HG03565 (cell line): Measurements from ENCODE around the gene SIN3A.
"Not testable (repeated sequence)": the region's sequence is repeated elsewhere in the genome, so short reads cannot be mapped to it uniquely, and the experiment has no call there.

Experiments
- ATAC-seq: cut with Tn5 transposase; IDR thresholded peaks from one replicate; pipeline ENCODE4 v1.9.1; 2021; ENCODE audit warnings: mild to moderate bottlenecking, moderate library complexity; ENCODE audit not compliant: unreplicated experiment

Gene SIN3A

DNA sequence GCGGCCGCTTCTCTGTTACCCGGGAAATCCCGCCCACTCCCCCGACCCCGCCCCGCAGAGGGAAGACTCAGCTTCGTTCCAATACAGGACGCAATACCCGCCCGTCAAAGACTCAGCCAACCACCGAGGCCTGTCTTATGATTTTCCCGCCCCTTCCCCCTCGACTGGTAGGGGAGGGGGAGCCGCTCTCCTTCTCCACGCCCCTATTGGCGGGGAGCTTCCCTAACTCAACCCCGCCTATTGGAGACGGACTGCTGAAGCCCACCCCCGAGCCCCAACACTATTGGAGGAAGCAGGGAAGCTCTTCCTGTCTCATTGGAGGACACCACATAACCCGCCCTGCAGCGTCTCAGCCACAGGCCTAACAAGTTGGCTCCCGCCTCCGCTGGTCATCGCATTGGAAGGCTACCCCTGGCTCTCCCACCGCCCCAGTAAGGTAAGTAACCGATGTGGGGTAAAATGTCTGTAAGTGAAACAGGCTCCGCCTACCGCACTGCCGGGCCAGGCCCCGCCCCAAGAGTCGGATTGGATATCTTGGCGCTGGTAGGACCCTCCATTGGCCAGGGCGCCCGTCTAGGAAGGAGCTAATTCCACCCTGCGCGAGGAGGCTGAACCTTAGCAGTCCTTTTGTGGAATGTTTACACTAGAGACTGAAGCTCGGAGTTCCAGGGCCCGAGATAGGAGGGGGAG is at the start of gene SIN3A:
Gene SIN3A (minus strand): TSS at position 17 of the 690 bp plus-strand sequence. CDS start 21,315 bp downstream, outside the sequence.
- peak; percentile 28 for ATAC-seq

DNA sequence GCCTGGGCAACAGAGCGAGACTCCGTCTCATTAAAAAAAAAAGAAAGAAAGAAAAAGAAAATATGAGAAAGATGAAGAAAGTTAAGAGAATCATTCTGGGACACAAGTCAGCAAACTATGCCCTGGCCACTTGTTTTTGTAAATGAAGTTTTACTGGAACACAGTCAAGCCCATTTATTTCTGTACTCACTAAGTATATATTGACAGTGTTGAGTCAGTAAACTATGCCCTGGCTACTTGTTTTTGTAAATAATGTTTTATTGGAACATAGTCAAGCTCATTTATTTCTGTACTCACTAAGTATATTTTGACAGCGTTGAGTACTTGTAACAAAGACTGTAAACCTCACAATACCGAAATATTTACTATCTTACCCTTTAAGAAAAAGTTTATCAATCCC is 42.2 kb upstream of the SIN3A start:
- no peak for ATAC-seq

DNA sequence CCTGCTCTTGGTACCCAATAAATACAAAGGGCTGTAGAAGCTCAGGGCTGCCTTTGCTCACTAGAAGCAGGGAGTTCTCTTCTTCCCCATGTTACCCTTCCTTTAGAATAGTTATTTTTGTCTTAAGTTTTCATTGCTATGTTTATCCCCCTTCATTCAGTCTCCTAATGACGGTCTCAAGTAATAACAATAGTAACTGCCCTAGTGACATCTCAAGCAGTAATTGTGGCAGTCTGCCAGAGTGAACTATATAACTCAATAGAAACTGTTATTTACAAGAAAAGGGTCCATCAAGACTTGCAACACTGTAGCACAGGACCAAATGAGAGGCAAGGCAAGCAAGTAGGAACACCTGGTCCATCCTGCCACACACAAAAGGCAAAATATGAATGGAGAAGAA is 32.5 kb upstream of the SIN3A start:
- no peak for ATAC-seq

GRCh38 chr15:75483556-75483955 is 32.1 kb upstream of the SIN3A start:
- not testable (repeated sequence) for ATAC-seq

GRCh38 chr15:75483106-75483505 is 31.6 kb upstream of the SIN3A start:
- no peak for ATAC-seq

- not testable (repeated sequence) for ATAC-seq
Measured at GRCh38 chr15:75480463-75480862, 29.0 kb upstream of the SIN3A start.

- ATAC-seq, result no peak
Measured at GRCh38 chr15:75479670-75480069, 28.2 kb upstream of the SIN3A start.

DNA sequence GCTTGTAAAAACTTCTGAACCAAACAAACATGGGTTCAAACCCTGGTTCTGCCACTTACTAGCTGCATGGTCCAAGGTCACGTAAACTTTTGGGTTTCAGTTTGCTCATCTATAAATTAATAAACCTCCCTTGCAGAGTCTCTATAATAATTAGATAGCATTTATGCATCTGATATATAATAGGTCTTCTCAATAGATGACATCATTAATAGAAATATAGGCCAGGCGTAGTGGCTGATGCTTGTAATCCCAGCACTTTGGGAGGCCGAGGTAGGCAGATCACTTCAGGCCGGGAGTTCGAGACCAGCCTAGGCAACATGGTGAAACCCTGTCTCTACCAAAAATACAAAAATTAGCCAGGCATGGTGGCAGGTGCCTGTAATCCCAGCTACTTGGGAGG is 25.6 kb upstream of the SIN3A start:
- ATAC-seq, result not testable (repeated sequence)

DNA sequence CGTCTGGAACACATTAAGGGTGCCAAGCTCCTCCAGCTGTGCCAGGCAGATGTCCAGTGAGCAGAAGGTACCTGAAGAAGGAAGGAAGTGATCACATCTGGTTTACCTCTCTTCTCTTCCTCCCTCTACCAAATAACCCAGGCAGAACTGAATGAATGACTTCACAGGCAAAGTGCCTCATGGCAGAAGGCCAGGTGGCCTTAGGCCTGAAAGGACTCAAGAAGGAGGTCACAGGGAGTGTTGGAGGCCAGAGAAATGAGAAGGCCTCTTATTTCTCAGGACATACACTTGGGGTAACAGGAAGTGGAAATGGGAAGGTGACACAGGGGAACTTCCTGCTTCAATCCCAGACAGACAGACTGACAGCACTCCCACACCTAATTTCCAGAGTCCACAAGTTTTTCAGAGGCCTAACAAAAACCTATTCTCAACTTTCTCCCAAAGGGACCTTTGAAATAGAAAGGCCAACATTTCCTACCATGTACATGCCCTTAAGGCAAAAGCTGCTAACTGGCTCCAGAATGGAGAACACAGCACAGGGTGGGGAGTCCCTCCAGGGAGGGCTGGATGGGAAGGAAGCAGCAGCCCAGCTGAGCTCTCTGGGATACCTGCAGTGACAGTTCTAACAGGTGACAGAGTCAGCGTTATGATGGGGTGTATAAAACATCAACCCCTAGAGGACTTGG is 17.6 kb upstream of the SIN3A start:
- ATAC-seq, result no peak

GRCh38 chr15:75460646-75461045 is 9.2 kb upstream of the SIN3A start:
- ATAC-seq, result no peak

DNA sequence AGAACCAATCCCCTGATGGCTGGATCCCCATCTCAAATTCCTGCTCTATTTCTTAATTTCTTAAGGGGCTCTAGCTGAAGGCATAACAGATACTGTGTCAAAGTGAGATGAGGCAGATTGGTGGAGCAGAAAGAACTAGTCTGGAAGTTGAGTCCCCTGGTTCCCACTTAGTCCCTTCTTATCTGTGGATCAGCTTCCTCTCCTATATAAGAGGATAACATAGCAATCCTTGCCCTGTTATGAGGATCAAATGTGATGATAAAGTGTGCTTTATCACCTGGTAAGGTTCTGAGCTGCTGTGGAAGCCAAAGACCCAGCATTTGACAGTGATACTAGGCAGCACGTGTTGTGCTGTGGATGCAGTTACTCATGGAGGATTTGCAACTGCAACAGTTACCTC is 8.1 kb upstream of the SIN3A start:
- ATAC-seq, result no peak

DNA sequence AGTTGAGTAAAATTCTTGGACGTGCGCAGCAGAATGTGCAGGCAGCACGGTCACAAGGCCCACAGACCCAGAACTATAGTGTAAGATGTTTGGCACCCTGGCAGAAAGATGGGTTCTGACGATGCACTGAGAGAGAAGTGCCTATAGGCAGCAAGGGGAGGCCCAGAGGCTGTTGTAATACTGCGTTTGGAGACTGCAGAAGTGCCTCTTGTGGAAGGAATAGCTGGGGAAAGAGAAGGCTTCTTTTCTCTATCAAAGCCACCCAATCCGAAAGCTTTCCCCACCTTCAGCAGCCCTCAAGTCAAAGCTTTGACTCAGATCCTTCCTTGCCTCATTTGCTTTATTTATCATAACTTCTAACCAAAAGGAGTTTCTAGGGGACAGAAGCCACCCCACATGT is 5.2 kb upstream of the SIN3A start:
- no peak for ATAC-seq

DNA sequence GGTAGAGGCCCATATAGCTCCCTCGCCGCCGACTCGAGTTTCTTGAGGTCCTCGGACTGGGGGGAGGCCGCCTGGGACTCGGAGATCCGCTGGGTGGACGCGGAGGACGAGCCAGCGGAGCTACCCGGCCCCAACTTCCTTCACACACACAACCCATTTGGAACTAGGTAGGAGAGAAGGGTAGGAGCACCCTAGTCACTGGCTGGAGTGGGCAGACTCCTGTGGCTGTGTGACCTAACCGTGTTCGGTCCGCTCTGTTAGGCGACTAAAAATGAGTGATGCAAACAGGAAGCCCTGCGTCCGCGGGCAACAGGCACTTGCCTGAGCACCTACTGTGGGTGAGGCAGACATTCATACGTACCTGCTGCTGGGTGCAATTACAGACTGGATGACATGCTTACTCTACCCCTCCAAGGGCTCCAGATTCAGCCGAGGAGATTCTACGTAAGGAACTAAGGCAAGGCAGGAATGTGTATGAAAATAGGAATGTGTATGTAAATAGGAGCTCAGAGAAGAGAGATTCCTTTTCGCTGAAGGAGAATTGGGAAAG is 4.6 kb upstream of the SIN3A start:
- ATAC-seq, result no peak

GRCh38 chr15:75455424-75455981 is 4.0 kb upstream of the SIN3A start:
- ATAC-seq, result no peak

- no peak for ATAC-seq
Measured at GRCh38 chr15:75454471-75455378, 3.2 kb upstream of the SIN3A start.

DNA sequence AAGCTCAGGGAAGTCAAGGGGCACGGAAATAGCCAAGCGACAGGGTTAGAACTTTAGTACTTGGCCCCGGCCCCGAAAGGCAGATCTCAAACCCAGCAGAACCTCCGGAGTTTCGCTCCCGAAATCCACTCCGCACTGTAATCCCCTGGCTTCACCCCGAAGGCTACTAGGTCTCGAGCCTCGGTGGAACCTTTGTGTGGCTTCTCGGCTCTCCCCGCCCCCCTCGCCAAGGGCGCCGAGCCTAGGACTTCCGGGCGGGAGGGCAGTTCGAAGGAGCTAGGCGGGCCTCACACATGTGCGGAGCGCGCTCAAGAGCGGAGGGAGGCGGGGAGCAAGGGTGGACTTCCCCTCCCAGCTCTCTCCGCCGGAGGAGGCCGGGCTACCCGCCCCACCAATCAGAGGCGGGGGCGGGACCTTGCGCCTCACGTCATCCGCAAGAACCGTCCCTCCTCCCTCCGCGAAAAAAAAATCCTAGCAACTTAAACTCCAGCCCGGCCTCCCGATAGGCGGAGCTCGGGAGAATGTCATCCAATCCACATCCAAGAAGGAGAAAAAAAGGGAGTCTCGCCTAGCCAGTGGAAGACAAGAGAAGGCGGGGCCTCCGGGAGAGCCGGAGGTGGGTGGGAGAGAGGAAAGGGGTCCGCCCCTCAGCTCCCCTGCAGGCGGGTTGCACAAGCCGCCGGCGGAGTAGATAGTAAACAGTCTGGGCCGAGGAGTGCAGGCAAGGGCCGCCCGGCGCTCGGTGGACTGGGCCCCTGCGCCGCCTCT is 2.4 kb upstream of the SIN3A start:
- peak; percentile 31 for ATAC-seq

DNA sequence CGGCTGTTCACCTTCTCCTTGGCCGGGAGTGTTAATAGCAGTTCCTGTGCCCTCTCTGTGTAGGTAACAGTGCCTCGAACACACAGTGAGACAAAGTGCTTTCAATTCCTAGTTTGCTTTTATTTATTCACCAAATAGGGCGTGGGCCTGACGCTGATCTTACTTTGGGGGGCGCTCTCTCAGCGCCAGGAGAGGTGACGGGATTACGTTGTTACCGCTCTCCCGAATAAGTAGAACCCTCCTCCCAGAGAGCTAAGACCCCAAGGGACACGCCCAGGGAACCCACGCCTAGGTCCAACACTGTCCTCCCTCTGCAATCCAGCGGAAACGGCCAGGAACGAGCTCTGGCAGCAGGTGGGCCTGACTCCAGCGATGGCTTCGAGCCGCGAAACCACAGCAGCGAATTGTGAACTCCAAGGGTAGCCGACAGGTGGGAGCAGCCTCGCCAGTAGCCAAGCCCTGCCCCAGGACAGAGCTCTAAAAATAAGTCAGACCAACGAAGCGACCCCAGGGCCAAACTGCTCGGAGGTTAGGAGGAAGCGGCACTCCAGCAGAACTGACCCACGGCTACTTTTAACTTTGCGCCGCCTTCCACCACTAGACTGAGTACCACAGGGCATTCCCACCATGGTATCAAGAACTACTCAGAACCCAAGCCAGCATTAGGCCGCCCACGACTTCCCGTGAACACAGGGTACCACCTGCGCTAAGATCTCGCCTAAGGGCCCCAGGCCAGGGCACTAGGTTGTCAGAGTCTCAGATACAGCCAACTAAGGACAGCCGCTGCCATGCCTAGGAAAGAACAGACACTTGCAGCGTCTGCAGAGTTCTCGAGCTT is 1.6 kb upstream of the SIN3A start:
- ATAC-seq, result no peak

DNA sequence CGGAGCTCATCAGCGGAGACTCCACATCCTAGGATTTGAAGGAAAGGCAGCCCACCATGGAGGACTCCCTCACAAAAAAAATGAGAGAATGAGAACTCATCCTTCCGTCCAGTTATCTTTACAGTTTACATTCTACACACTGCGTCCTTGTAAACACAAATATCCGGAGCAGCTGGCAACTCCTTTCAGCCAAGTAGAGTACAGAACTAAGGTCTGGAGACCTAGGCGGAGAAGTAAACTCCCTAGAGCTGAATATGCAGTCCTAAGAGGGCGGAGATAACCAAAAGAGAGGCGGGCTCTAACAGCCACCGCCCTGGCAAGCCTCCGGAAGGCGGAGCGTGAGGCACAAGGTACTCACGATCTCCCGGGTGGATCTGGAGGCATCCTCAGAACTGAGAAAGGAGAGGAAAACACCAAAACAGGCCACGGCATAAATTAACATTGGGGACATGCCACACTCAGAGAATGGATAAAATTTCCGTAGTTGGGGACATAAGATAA is 924 bp upstream of the SIN3A start:
- no peak for ATAC-seq

DNA sequence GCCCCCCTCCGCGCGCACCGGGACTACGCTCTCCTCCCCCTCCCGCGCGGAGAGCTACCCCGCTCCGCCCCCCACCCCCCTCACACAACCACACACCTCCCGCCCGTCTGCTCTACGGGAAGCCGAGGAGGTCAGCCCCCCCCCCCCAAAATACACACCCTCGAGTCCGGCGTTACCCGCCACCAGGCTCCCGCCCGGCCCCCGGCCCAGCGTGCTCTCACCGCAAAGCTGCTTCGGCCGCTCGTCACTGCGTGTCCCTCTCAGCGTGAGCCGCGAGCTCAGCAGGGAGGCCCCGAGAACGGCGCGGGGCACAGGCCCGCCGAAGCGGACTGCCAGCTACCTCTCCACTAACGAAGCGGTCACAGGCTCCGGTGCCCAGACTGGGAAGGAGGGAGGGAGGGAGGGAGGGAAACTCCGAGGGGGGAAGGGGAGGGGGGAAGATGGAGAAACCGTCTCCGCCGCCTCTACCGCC is 252 bp downstream of the SIN3A start:
- ATAC-seq, result no peak
